ENCODE results near the gene CDC40. TPM values are rescaled to one million over a fixed set of nuclear protein-coding genes. Genes with fewer than 3 reads are reported as not detected.
"Not testable (repeated sequence)": the region's sequence is repeated elsewhere in the genome, so short reads cannot be mapped to it uniquely, and the experiment has no call there.

CDC40 gene
- polyA plus RNA-seq, 1 experiment, result 26.4 TPM

GRCh38 chr6:110266996-110267395, 86.8 kb downstream of the CDC40 start:
- H3K27ac ChIP-seq (ENCODE audit: low read depth, low read length), result no peak overlapping the region
- POLR2A ChIA-PET, result no interaction called here
- H3K9me3 ChIP-seq (ENCODE audit: control insufficient read depth, insufficient read depth, low read length), result no peaks in the 10 kb centered on the region
- CTCF ChIA-PET, result no interaction called here
- TF ChIP-seq CTCF (IDR thresholded peaks at IDR 0.05; ENCODE audit: low read depth, low read length), result no peak
- H3K4me3 ChIP-seq (ENCODE audit: low read depth, low read length), result no peak overlapping the region
- no peaks in the 10 kb centered on the region for H3K27me3 ChIP-seq (ENCODE audit: control insufficient read depth, insufficient read depth, low read length)
- no peak for DNase-seq (ENCODE audit: low read depth, low spot score)

- no peak overlapping the region for H3K4me3 ChIP-seq (ENCODE audit: low read depth, low read length)
- no peak for DNase-seq (ENCODE audit: low read depth, low spot score)
- H3K9me3 ChIP-seq (ENCODE audit: control insufficient read depth, insufficient read depth, low read length), result no peaks in the 10 kb centered on the region
- CTCF ChIA-PET, result no interaction called here
- H3K27ac ChIP-seq (ENCODE audit: low read depth, low read length), result no peak overlapping the region
- POLR2A ChIA-PET, result no interaction called here
- no peaks in the 10 kb centered on the region for H3K27me3 ChIP-seq (ENCODE audit: control insufficient read depth, insufficient read depth, low read length)
- TF ChIP-seq CTCF (IDR thresholded peaks at IDR 0.05; ENCODE audit: low read depth, low read length), result no peak
Measured at GRCh38 chr6:110269623-110270022, 89.4 kb downstream of the CDC40 start.

GRCh38 chr6:110270165-110270564, 89.9 kb downstream of the CDC40 start:
- Histone ChIP-seq H3K27me3 (ENCODE audit: control insufficient read depth, insufficient read depth, low read length) (no peaks in the 10 kb centered on the region), H3K27ac (ENCODE audit: low read depth, low read length) (no peak overlapping the region), H3K4me3 (ENCODE audit: low read depth, low read length) (no peak overlapping the region), H3K9me3 (ENCODE audit: control insufficient read depth, insufficient read depth, low read length) (no peaks in the 10 kb centered on the region)
- no peak for TF ChIP-seq CTCF (IDR thresholded peaks at IDR 0.05; ENCODE audit: low read depth, low read length)
- ChIA-PET POLR2A (no interaction called here), CTCF (no interaction called here)
- no peak for DNase-seq (ENCODE audit: low read depth, low spot score)

- POLR2A ChIA-PET, result no interaction called here
Measured at GRCh38 chr6:110271732-110272022, 91.5 kb downstream of the CDC40 start.

GRCh38 chr6:110272781-110273180, 92.6 kb downstream of the CDC40 start:
- H3K27me3 ChIP-seq (ENCODE audit: control insufficient read depth, insufficient read depth, low read length); POLR2A ChIA-PET; CTCF ChIA-PET; DNase-seq (ENCODE audit: low read depth, low spot score); H3K4me3 ChIP-seq (ENCODE audit: low read depth, low read length); H3K9me3 ChIP-seq (ENCODE audit: control insufficient read depth, insufficient read depth, low read length); H3K27ac ChIP-seq (ENCODE audit: low read depth, low read length): not testable (repeated sequence)

More at GRCh38 chr6:110271732-110272022, 91.5 kb downstream of the CDC40 start:
- no peak overlapping the region for H3K4me3 ChIP-seq (ENCODE audit: low read depth, low read length)
- H3K27me3 ChIP-seq (ENCODE audit: control insufficient read depth, insufficient read depth, low read length), result no peaks in the 10 kb centered on the region
- H3K9me3 ChIP-seq (ENCODE audit: control insufficient read depth, insufficient read depth, low read length), result no peaks in the 10 kb centered on the region
- no peak overlapping the region for H3K27ac ChIP-seq (ENCODE audit: low read depth, low read length)
- DNase-seq (ENCODE audit: low read depth, low spot score), result no peak
- CTCF ChIA-PET, result no interaction called here
- TF ChIP-seq CTCF (IDR thresholded peaks at IDR 0.05; ENCODE audit: low read depth, low read length), result no peak

GRCh38 chr6:110277100-110277665, 97.0 kb downstream of the CDC40 start:
- CTCF ChIA-PET, result no interaction called here
- Histone ChIP-seq H3K27me3 (ENCODE audit: control insufficient read depth, insufficient read depth, low read length) (peaks cover 2% of the 10 kb centered on the region), H3K27ac (ENCODE audit: low read depth, low read length) (no peak overlapping the region), H3K9me3 (ENCODE audit: control insufficient read depth, insufficient read depth, low read length) (no peaks in the 10 kb centered on the region), H3K4me3 (ENCODE audit: low read depth, low read length) (no peak overlapping the region)
- no peak for TF ChIP-seq CTCF (IDR thresholded peaks at IDR 0.05; ENCODE audit: low read depth, low read length)
- DNase-seq (ENCODE audit: low read depth, low spot score), result no peak
- POLR2A ChIA-PET, result no interaction called here
